SHP77 (cell line): ENCODE results near the gene SPG7.

Source experiments
- DNase-seq, 2 experiments: peaks; one replicate each; lab custom pipeline; 2025; lab: John Stamatoyannopoulos, UW

Gene SPG7

GRCh38 chr16:89485701-89486246, 22.4 kb upstream of the SPG7 start:
- no peak for DNase-seq

- DNase-seq: peak; percentile 79 to 83
These were observed 18.9 kb upstream of the SPG7 start for GRCh38 chr16:89489040-89489897.

DNA sequence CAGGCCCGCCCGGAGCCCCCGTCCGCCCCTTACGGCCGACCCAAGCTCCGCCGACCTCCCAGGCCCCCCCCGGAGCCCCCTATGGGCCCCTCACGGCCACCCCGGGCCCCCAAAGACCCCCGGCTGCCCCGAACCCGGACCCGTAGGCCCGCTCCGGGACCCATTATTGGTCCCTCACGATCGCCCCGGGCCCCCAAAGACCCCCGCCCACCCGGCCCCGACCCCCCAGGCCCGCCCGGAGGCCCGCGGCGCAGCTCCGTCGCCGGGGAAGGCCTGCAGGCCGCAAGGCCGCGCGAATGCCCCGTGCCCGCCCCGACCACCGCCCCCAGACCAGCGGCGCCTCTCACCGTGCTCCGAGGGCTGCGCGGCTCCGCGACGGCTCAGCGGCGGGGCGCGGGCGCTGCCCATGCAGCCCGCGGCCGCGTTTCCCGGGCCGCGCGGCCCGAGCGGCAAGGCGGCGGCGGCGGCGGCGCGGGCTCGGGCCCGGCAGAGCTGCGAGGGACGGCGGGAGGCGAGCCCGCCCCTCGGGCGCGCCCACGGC, 18.2 kb upstream of the SPG7 start:
- no peak for DNase-seq

GRCh38 chr16:89490439-89491237, 17.6 kb upstream of the SPG7 start, which contains the start of gene ANKRD11:
TSS of gene ANKRD11 (minus strand) at chr16:89490561. CDS start at chr16:89317019, 173,542 bp downstream.
- peak; percentile 99 to 100 for DNase-seq

DNA sequence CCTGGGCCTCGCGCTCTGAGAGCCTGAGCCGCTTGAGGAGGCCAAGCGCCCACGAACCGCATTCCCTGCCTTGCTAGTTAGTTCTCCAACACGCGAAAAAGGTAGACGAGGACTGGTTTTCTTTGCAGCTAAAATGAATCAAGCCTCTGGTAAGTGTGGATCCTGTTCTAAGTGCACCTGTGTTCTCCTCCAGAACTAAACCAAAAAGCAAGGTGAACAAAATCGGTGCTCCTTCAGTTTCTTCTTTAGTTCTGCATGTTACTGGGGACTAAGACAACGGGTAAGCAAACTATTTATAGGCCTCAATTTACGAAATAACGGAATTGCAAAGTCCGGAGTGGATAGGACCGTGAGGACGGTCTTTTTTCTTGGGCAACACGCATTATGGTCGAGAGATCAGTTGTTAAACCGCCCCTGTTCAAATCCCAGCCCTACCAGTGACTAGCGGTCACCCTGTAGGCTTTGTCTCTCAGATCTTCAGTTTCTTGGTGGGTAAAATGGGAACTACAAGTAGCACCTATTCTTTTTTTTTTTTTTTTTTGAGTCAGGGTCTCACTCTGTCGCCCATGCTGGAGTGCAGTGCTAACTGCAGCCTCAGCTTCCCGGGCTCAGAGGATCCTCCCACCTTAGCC, 16.8 kb upstream of the SPG7 start:
- DNase-seq: no peak

DNA sequence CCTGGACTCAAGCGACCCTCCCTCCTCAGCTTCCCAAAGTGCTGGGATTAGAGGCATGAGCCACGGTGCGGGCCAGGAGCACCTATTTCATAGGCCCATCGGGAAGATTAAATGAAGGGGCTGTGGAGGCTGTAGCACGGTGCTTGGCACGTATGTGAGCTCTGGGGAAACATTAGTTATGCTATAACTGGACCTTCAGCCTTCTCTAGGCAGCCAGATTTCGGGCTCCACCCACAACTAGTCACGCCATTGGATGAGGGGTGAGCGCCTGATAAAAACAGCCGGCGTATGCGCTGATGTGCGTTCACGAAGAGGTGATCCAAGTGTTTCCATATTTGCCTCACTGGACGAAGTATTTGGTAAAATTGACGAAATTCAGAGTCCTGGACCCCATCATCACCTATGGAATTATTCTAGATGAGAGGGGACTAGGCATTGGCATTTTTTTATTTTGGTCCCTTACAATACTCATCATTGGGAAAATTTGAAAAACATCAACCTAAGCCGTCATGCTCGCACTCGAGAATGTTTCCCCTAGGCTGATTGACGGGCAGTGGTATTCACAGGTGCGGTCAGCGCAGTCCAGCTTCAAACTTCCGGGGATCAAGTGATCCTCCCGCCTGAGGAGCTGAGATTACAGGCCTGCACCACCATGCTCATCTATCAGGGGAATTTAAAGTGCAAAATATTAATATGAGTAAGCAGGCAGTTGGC, 16.1 kb upstream of the SPG7 start:
- peak in 1 of 2 experiments; percentile 69 for DNase-seq

DNA sequence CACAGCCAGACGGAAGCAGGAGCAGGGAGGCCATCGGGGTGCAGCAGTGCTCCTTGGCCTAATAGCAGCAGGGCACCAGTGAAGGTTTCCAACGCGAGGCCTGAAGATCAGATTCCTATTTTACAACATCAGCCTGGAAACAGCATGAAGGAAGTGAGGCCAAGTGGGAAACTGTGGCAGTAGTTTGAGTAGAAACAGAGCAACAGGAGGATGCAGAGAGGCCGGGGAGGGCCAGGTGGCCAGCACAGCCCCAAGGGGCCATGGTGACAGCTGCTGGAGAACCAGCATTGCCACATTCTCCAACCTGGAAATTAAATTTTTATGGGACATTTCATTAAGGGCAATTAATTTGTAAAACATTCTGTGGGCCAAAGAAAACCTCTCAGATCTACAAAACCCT, 14.4 kb upstream of the SPG7 start:
- no peak for DNase-seq

- DNase-seq: no peak
These were observed 13.1 kb upstream of the SPG7 start for GRCh38 chr16:89495121-89495520.

DNA sequence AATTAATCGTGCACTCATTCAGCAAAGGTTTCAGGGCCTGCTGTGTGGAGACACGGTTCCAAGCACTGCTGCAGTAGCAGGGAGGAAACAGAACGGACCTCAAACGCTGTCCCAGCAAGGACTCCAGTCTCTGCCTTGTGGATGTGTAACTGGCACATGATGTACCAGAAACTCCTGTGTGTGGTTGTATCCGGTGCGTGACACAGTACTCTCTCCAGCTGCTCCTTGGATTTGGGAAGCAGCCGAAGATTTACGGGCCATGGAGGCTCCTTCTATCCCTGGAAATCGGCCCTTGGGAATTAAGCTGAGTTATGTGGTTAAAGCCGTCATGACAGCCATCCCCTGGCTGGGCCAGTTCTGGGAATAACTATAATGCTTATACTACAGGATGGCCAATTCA, 9.4 kb upstream of the SPG7 start:
- DNase-seq: no peak

GRCh38 chr16:89499767-89500166, 8.4 kb upstream of the SPG7 start:
- no peak for DNase-seq

- no peak for DNase-seq
These were observed 5.9 kb upstream of the SPG7 start for GRCh38 chr16:89502081-89502843.

GRCh38 chr16:89504091-89504490, 4.1 kb upstream of the SPG7 start:
- no peak for DNase-seq

GRCh38 chr16:89505204-89506112, 2.7 kb upstream of the SPG7 start:
- DNase-seq: peak; percentile 89 to 93

GRCh38 chr16:89506113-89506504, 2.1 kb upstream of the SPG7 start:
- no peak for DNase-seq

- DNase-seq: no peak
These were observed 1.4 kb upstream of the SPG7 start for GRCh38 chr16:89506791-89507191.

- DNase-seq: peak; percentile 26 to 40
These were observed 879 bp upstream of the SPG7 start for GRCh38 chr16:89507214-89507833.

DNA sequence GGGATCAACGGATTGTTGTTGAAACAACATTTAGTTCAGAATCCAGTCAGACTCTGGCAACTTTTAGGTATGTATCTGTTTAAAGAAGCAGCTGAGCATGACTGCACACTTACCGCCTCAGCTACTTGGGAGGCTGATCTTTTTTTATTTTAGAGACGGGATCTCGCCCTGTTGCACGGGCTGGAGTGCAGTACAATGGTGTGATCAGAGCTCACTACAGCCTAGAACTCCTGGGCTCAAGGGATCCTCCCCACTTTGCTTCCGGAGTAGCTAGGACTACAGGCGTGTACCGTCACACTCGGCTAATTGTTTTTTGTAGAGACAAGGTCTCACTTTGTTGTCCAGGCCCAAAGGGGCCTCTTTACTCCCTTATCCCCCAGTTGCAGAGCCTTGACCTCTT, 2.3 kb downstream of the SPG7 start:
- DNase-seq: no peak

GRCh38 chr16:89511374-89511773, 3.2 kb downstream of the SPG7 start:
- no peak for DNase-seq

DNA sequence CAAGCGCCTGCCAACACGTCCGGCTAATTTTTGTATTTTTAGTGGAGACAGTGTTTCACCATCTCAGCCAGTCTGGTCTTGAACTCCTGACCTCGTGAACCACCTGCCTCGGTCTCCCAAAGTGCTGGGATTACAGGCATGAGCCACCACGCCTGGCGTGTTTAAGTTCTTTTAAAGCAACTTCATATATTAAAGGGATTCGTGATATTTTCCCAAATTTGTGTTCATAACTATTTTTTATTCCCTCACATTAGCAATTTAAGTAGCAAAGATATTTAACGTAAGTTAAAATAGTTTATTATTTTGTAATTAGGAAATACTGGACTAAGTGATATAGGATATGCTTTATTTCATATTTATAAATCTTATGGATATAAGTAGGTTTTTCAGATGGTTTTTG, 4.2 kb downstream of the SPG7 start:
- DNase-seq: no peak
